H1 (cell line): ENCODE measurements around the gene P2RX2. TPM values are rescaled to one million over a fixed set of nuclear protein-coding genes. Genes with fewer than 3 reads are reported as not detected.
A peak's percentile ranks its signal among the peaks of the same experiment; 100 is the strongest.

Source experiments
- CTCF ChIA-PET: fragments of 300-600 bp; sonication (Branson Sonifier 250); formaldehyde crosslinking; loops from one replicate; lab custom pipeline; 2021; ENCODE audit not compliant: partially characterized antibody; lab: Charles Lee
- POLR2A ChIA-PET: fragments of 300-600 bp; sonication (Branson Sonifier 250); formaldehyde crosslinking; loops from one replicate; lab custom pipeline; 2021; ENCODE audit warnings: inconsistent platforms; ENCODE audit not compliant: partially characterized antibody; lab: Charles Lee
- DNase-seq, 2 experiments: peaks; one replicate each; pipeline versions ENCODE4 v3.0.0 to v3.0.0-alpha.2; 2010 to 2022; ENCODE audit warnings: low spot score in 2 of 2, low read depth in 1 of 2, mixed read lengths in 1 of 2
- FAIRE-seq: peaks from 2 replicates; lab custom pipeline; 2011; peaks lifted over from hg19 to GRCh38; lab: Jason Lieb, UNC
- H2AFZ ChIP-seq: 2 replicates; pipeline ENCODE4 v1.8.1; 2012; ENCODE audit warnings: low read length, inconsistent platforms
- H2AK5ac ChIP-seq: 2 replicates; pipeline ENCODE4 v1.6.1; 2013; ENCODE audit warnings: low read depth, low read length
- H2BK120ac ChIP-seq: replicated peaks from 2 replicates; pipeline ENCODE3; 2013; ENCODE audit warnings: low read depth, low read length, inconsistent platforms
- H2BK12ac ChIP-seq: 2 replicates; pipeline ENCODE4 v1.6.1; 2013; ENCODE audit warnings: low read depth, low read length
- H2BK15ac ChIP-seq: 2 replicates; pipeline ENCODE4 v1.6.1; 2013; ENCODE audit warnings: low read length
- H2BK20ac ChIP-seq: 2 replicates; pipeline ENCODE4 v1.6.1; 2013; ENCODE audit warnings: low read length
- H2BK5ac ChIP-seq: 2 replicates; pipeline ENCODE4 v1.6.1; 2013; ENCODE audit warnings: low read depth, low read length
- H3K14ac ChIP-seq: 2 replicates; pipeline ENCODE4 v1.6.1; 2013; ENCODE audit warnings: inconsistent platforms; ENCODE audit not compliant: insufficient read length
- H3K18ac ChIP-seq: 2 replicates; pipeline ENCODE4 v1.6.1; 2013; ENCODE audit warnings: low read length; ENCODE audit errors: extremely low read depth
- H3K23ac ChIP-seq: 2 replicates; pipeline ENCODE4 v1.6.1; 2013; ENCODE audit warnings: inconsistent platforms; ENCODE audit not compliant: insufficient read length
- H3K23me2 ChIP-seq: 2 replicates; pipeline ENCODE4 v1.6.1; 2013; ENCODE audit warnings: low read depth, low read length
- H3K27ac ChIP-seq: 2 replicates; pipeline ENCODE4 v1.6.1; 2011; ENCODE audit warnings: low read depth, low read length, inconsistent platforms
- H3K27me3 ChIP-seq, 4 experiments: replicated peaks in 1 of 4; 1 replicate in 1 of 4; 2 replicates in 3 of 4; pipeline versions ENCODE4 v1.6.1 to v1.8.1; 2011 to 2013; ENCODE audit warnings: low read length in 3 of 4, mild to moderate bottlenecking in 3 of 4, inconsistent platforms in 2 of 4, mixed read lengths in 2 of 4, moderate library complexity in 1 of 4; ENCODE audit not compliant: control insufficient read depth in 3 of 4, insufficient read depth in 3 of 4; ENCODE audit errors: extremely low read depth in 1 of 4
- H3K36me3 ChIP-seq, 4 experiments: 2 replicates each; pipeline versions ENCODE4 v1.6.1 to v1.8.1; 2011 to 2013; ENCODE audit warnings: mild to moderate bottlenecking in 4 of 4, low read length in 3 of 4, moderate library complexity in 2 of 4, control low read depth in 1 of 4, inconsistent platforms in 1 of 4; ENCODE audit not compliant: insufficient read depth in 4 of 4, control insufficient read depth in 2 of 4
- H3K4ac ChIP-seq: replicated peaks from 2 replicates; pipeline ENCODE3; 2013; ENCODE audit warnings: low read length, low read depth, mixed read lengths, inconsistent platforms; ENCODE audit not compliant: insufficient read length
- H3K4me1 ChIP-seq, 4 experiments: replicated peaks in 1 of 4; 1 replicate in 1 of 4; 2 replicates in 3 of 4; pipeline versions ENCODE4 v1.6.1 to v1.8.1; 2011 to 2013; ENCODE audit warnings: low read length in 3 of 4, inconsistent platforms in 2 of 4, mixed read lengths in 1 of 4; ENCODE audit not compliant: insufficient read depth in 4 of 4, control insufficient read depth in 3 of 4
- H3K4me2 ChIP-seq, 2 experiments: 2 replicates each; pipeline versions ENCODE4 v1.6.1 to v1.8.1; 2011 to 2013; ENCODE audit warnings: low read depth in 2 of 2, low read length in 2 of 2, control low read depth in 1 of 2, inconsistent platforms in 1 of 2, mild to moderate bottlenecking in 1 of 2; ENCODE audit not compliant: insufficient read depth in 1 of 2
- H3K4me3 ChIP-seq, 4 experiments: fragments of 200-600, 300-600 bp in 1 of 4; sonication (generic), shearing (Covaris generic), sonication (Bioruptor Twin) in 1 of 4; 2 replicates each; pipeline versions ENCODE4 v1.5.1 to v1.8.1; 2011 to 2016; ENCODE audit warnings: low read length in 4 of 4, low read depth in 3 of 4, control low read depth in 2 of 4, inconsistent platforms in 2 of 4, mild to moderate bottlenecking in 2 of 4, mixed read lengths in 1 of 4, moderate library complexity in 1 of 4; ENCODE audit not compliant: insufficient read depth in 2 of 4; ENCODE audit errors: extremely low read depth in 1 of 4
- H3K56ac ChIP-seq: replicated peaks from 2 replicates; pipeline ENCODE3; 2013; ENCODE audit warnings: low read depth, mild to moderate bottlenecking, mixed read lengths, low read length, inconsistent platforms; ENCODE audit not compliant: insufficient read length
- H3K79me1 ChIP-seq: 2 replicates; pipeline ENCODE4 v1.6.1; 2013; ENCODE audit warnings: low read depth, low read length, control low read depth
- H3K79me2 ChIP-seq, 2 experiments: 2 replicates each; pipeline versions ENCODE4 v1.6.1 to v1.8.1; 2012 to 2013; ENCODE audit warnings: low read length in 2 of 2, mild to moderate bottlenecking in 2 of 2, inconsistent platforms in 1 of 2; ENCODE audit not compliant: insufficient read depth in 2 of 2, control insufficient read depth in 1 of 2
- H3K9ac ChIP-seq, 4 experiments: replicated peaks in 1 of 4; 1 replicate in 1 of 4; 2 replicates in 3 of 4; pipeline versions ENCODE4 v1.6.1 to v1.8.1; 2011 to 2013; ENCODE audit warnings: low read depth in 3 of 4, low read length in 3 of 4, control low read depth in 2 of 4, mild to moderate bottlenecking in 2 of 4, moderate library complexity in 2 of 4, inconsistent platforms in 1 of 4; ENCODE audit errors: extremely low read depth in 1 of 4
- H3K9me3 ChIP-seq, 2 experiments: 2 replicates each; pipeline versions ENCODE4 v1.6.1 to v1.8.1; 2012 to 2013; ENCODE audit warnings: mild to moderate bottlenecking in 2 of 2, moderate library complexity in 2 of 2, control low read depth in 1 of 2, inconsistent platforms in 1 of 2, low read depth in 1 of 2, low read length in 1 of 2, mixed read lengths in 1 of 2; ENCODE audit not compliant: insufficient read depth in 2 of 2
- H4K20me1 ChIP-seq, 2 experiments: replicated peaks in 1 of 2; 2 replicates each; pipeline versions ENCODE3 to v1.8.1; 2011 to 2013; ENCODE audit warnings: inconsistent platforms in 2 of 2, low read length in 2 of 2, mild to moderate bottlenecking in 1 of 2; ENCODE audit not compliant: insufficient read depth in 2 of 2, control insufficient read depth in 1 of 2
- H4K5ac ChIP-seq: 2 replicates; pipeline ENCODE4 v1.6.1; 2013; ENCODE audit warnings: low read length, low read depth, mixed read lengths, inconsistent platforms; ENCODE audit not compliant: insufficient read length
- H4K8ac ChIP-seq: 2 replicates; pipeline ENCODE4 v1.8.0; 2013; ENCODE audit warnings: mild to moderate bottlenecking, moderate library complexity, low read length, inconsistent platforms; ENCODE audit not compliant: insufficient read depth; ENCODE audit errors: extremely low read depth
- H4K91ac ChIP-seq: replicated peaks from 2 replicates; pipeline ENCODE3; 2013; ENCODE audit warnings: low read length, mixed read lengths, inconsistent platforms; ENCODE audit not compliant: insufficient read length
- BRCA1 ChIP-seq: IDR thresholded peaks from 2 replicates; pipeline ENCODE4 v1.6.1; 2012; ENCODE audit warnings: low read depth, low read length, improper control_type of control experiment
- EGR1 ChIP-seq: IDR thresholded peaks from 2 replicates; pipeline ENCODE4 v1.6.1; 2011; ENCODE audit warnings: low read depth, low read length, borderline replicate concordance
- EZH2 ChIP-seq: fragments of 200-600 bp; sonication (generic); IDR thresholded peaks from 2 replicates; pipeline ENCODE4 v1.7.1; 2012; ENCODE audit warnings: low read depth, mild to moderate bottlenecking, moderate library complexity, low read length, inconsistent platforms; ENCODE audit not compliant: severe bottlenecking
- MAFK ChIP-seq: IDR thresholded peaks from 2 replicates; pipeline ENCODE4 v1.6.1; 2012; ENCODE audit warnings: low read depth, mild to moderate bottlenecking, improper control_type of control experiment, low read length
- RXRA ChIP-seq: IDR thresholded peaks from 2 replicates; pipeline ENCODE4 v1.6.1; 2011; ENCODE audit warnings: low read depth, mild to moderate bottlenecking, low read length, moderate library complexity; ENCODE audit not compliant: insufficient read depth
- TEAD4 ChIP-seq: IDR thresholded peaks from 2 replicates; pipeline ENCODE4 v1.6.1; 2012; ENCODE audit warnings: low read depth, low read length, inconsistent platforms, mixed read lengths
- USF2 ChIP-seq: IDR thresholded peaks from 2 replicates; pipeline ENCODE4 v1.6.1; 2011; ENCODE audit warnings: low read length, improper control_type of control experiment
- WGBS, 2 experiments: shearing (Covaris generic) in 1 of 2; methylation state at CpG; one replicate each; pipeline versions ENCODE4 v1.1.6 to v1.1.7; 2013 to 2015; ENCODE audit warnings: low lambda C conversion rate in 2 of 2, mixed read lengths in 2 of 2, inconsistent platforms in 1 of 2, low coverage in 1 of 2, missing lambda C conversion rate in 1 of 2; ENCODE audit not compliant: insufficient replicate concordance in 2 of 2, insufficient coverage in 1 of 2, insufficient read length in 1 of 2; ENCODE audit errors: extremely low coverage in 1 of 2, missing lambda C conversion rate in 1 of 2; 5-methylcytosine and 5-hydroxymethylcytosine counted together
- polyA plus RNA-seq, 7 experiments: library from polyadenylated mRNA; depleted of rRNA in 3 of 7; stranded (reverse) in 5 of 7; unstranded in 2 of 7; fragments of >200 nt in 5 of 7; fragments of 200-250 nt in 2 of 7; gene quantifications; 1 replicate in 5 of 7; 2 replicates in 1 of 7; 4 replicates in 1 of 7; pipeline versions ENCODE4 v1.2.1 to v1.2.3, GENCODE V29; 2011 to 2013; ENCODE audit warnings: missing spikeins in 2 of 7, mixed read lengths in 2 of 7
- total RNA-seq: library from RNA; stranded (reverse); fragmentation: NEBNext Ultra II Directional; extraction: Animal tissue kit (Norgen Biotek cat#: 25700); gene quantifications from 2 replicates; pipeline ENCODE4 v1.2.1, GENCODE V29; 2021
- TF ChIP-seq, protein P1 (sequence below), 3 experiments: IDR thresholded peaks; 1 replicate in 2 of 3; 2 replicates in 1 of 3; pipeline versions ENCODE4 v1.5.1 to v1.6.1; 2011; ENCODE audit warnings: low read length in 3 of 3, mild to moderate bottlenecking in 3 of 3, inconsistent platforms in 2 of 3, low read depth in 1 of 3, moderate library complexity in 1 of 3; ENCODE audit not compliant: insufficient read depth in 1 of 3; ENCODE audit errors: control extremely low read depth in 1 of 3

The P2RX2 gene
- total and polyA plus RNA-seq, 2 of the 8 experiments (the other 6 are each of a cell fraction or from before 2014, with no cell fraction given) = 0.84 to 2.2 TPM

- Histone ChIP-seq H3K4me2 (no peak overlapping the region), H3K18ac (no peak overlapping the region), H3K4me1 (peaks cover 0 to 6% (median 2%) of the 10 kb centered on the region in 4 experiments; a peak in 4 of 7 replicates), H3K56ac (no peak overlapping the region), H3K79me1 (no peaks in the 10 kb centered on the region), H2BK12ac (no peak overlapping the region), H3K27me3 (peaks cover 15 to 86% (median 65%) of the 10 kb centered on the region in 4 experiments), H2AK5ac (no peak overlapping the region), H4K91ac (no peak overlapping the region), H3K23me2 (no peaks in the 10 kb centered on the region), H3K23ac (no peak overlapping the region), H3K14ac (no peak overlapping the region), H2BK120ac (no peak overlapping the region), H4K20me1 (peaks cover 0 to 5% of the 10 kb centered on the region in 2 experiments), H2BK15ac (no peak overlapping the region), H4K5ac (no peak overlapping the region), H3K9ac (no peak overlapping the region), H2AFZ (no peak overlapping the region), H2BK20ac (no peak overlapping the region), H4K8ac (0 out of 2 replicates have a peak overlapping the region, but pooled peaks have one; percentile 2), H3K9me3 (no peaks in the 10 kb centered on the region), H3K79me2 (no peaks in the 10 kb centered on the region), H3K4ac (no peak overlapping the region), H3K36me3 (no peaks in the 10 kb centered on the region), H3K4me3 (no peak overlapping the region), H3K27ac (no peak overlapping the region), H2BK5ac (no peak overlapping the region)
- no peak for DNase-seq
- ChIA-PET CTCF (interaction anchor here (0.6 to 6.1 kb wide), 5 partner anchors 9 to 190 kb away, joined by 3 to 41 read pairs (median 13); partner anchors contain the start of gene P2RX2), POLR2A (interaction anchor here (1.6 kb wide), 1 partner anchor 15 kb away, joined by 5 read pairs; no protein-coding TSS in a partner anchor)
- 86% methylated on average over 16 of the region's 16 CpGs; no CpG with 5 or more reads in 1 of the 2 experiments for WGBS, 2 experiments
- FAIRE-seq = no peak
- TF ChIP-seq BRCA1 (no peak), MAFK (no peak), EZH2 (no peak), USF2 (no peak), TEAD4 (no peak), RXRA (no peak), EGR1 (no peak)
- TF ChIP-seq, protein P1, sequence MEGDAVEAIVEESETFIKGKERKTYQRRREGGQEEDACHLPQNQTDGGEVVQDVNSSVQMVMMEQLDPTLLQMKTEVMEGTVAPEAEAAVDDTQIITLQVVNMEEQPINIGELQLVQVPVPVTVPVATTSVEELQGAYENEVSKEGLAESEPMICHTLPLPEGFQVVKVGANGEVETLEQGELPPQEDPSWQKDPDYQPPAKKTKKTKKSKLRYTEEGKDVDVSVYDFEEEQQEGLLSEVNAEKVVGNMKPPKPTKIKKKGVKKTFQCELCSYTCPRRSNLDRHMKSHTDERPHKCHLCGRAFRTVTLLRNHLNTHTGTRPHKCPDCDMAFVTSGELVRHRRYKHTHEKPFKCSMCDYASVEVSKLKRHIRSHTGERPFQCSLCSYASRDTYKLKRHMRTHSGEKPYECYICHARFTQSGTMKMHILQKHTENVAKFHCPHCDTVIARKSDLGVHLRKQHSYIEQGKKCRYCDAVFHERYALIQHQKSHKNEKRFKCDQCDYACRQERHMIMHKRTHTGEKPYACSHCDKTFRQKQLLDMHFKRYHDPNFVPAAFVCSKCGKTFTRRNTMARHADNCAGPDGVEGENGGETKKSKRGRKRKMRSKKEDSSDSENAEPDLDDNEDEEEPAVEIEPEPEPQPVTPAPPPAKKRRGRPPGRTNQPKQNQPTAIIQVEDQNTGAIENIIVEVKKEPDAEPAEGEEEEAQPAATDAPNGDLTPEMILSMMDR (IDR thresholded peaks at IDR 0.05; ENCODE audit: control extremely low read depth in 1 of 3, insufficient read depth in 1 of 3, low read depth in 1 of 3, low read length in 3 of 3) = no peak
These were observed 13.7 kb upstream of the P2RX2 start for GRCh38 chr12:132604668-132605441.
